Astrocyte (in vitro differentiated cells and primary cell): ENCODE data around the gene FMN1. TPM values are rescaled to one million over a fixed set of nuclear protein-coding genes. Genes with fewer than 3 reads are reported as not detected.

Source experiments
- DNase-seq: peaks from one replicate; pipeline ENCODE4 v3.0.0-alpha.2; 2010; ENCODE audit warnings: low read depth
- FAIRE-seq: peaks from 2 replicates; lab custom pipeline; 2011; peaks lifted over from hg19 to GRCh38; lab: Jason Lieb, UNC
- H2AFZ ChIP-seq: 2 replicates; pipeline ENCODE4 v1.6.0; 2012; ENCODE audit warnings: low read depth, low read length, inconsistent platforms
- H3K27ac ChIP-seq: 2 replicates; pipeline ENCODE4 v1.5.1; 2011; ENCODE audit warnings: low read depth, low read length, inconsistent platforms
- H3K27me3 ChIP-seq: 2 replicates; pipeline ENCODE4 v1.6.0; 2011; ENCODE audit warnings: low read length, inconsistent platforms; ENCODE audit not compliant: insufficient read depth
- H3K36me3 ChIP-seq: 2 replicates; pipeline ENCODE4 v1.5.1; 2011; ENCODE audit warnings: low read length, inconsistent platforms; ENCODE audit not compliant: insufficient read depth
- H3K4me1 ChIP-seq: 2 replicates; pipeline ENCODE4 v1.5.1; 2011; ENCODE audit warnings: low read length, inconsistent platforms; ENCODE audit not compliant: insufficient read depth
- H3K4me2 ChIP-seq: 2 replicates; pipeline ENCODE4 v1.6.0; 2012; ENCODE audit warnings: low read length, inconsistent platforms
- H3K4me3 ChIP-seq: 2 replicates; pipeline ENCODE4 v1.5.1; 2011; ENCODE audit warnings: low read depth, mild to moderate bottlenecking, low read length, inconsistent platforms; ENCODE audit not compliant: insufficient read depth
- H3K79me2 ChIP-seq: 2 replicates; pipeline ENCODE4 v1.6.0; 2012; ENCODE audit warnings: mild to moderate bottlenecking, low read length, inconsistent platforms; ENCODE audit not compliant: insufficient read depth
- H3K9ac ChIP-seq: 2 replicates; pipeline ENCODE4 v1.6.0; 2012; ENCODE audit warnings: mild to moderate bottlenecking, low read length, inconsistent platforms
- H3K9me3 ChIP-seq: 2 replicates; pipeline ENCODE4 v1.5.1; 2012; ENCODE audit warnings: low read depth, mild to moderate bottlenecking, low read length, inconsistent platforms; ENCODE audit not compliant: insufficient read depth
- H4K20me1 ChIP-seq: 2 replicates; pipeline ENCODE4 v1.6.0; 2012; ENCODE audit warnings: low read length, inconsistent platforms; ENCODE audit not compliant: insufficient read depth
- H3K27ac Mint-ChIP-seq: one replicate; pipeline ENCODE4 v1.8.0; 2021; ENCODE audit warnings: mild to moderate bottlenecking, mixed read lengths; ENCODE audit not compliant: unreplicated experiment
- H3K27me3 Mint-ChIP-seq: one replicate; pipeline ENCODE4 v1.8.0; 2021; ENCODE audit warnings: low read depth, mixed read lengths; ENCODE audit not compliant: unreplicated experiment
- H3K36me3 Mint-ChIP-seq: one replicate; pipeline ENCODE4 v1.8.0; 2021; ENCODE audit warnings: low read depth, mixed read lengths; ENCODE audit not compliant: unreplicated experiment
- H3K4me1 Mint-ChIP-seq: one replicate; pipeline ENCODE4 v1.8.0; 2021; ENCODE audit warnings: low read depth, mixed read lengths; ENCODE audit not compliant: unreplicated experiment
- H3K4me3 Mint-ChIP-seq: one replicate; pipeline ENCODE4 v1.8.0; 2021; ENCODE audit warnings: mild to moderate bottlenecking, moderate library complexity, mixed read lengths; ENCODE audit not compliant: unreplicated experiment
- H3K9me3 Mint-ChIP-seq: one replicate; pipeline ENCODE4 v1.8.0; 2021; ENCODE audit warnings: mild to moderate bottlenecking, mixed read lengths; ENCODE audit not compliant: unreplicated experiment
- CTCF ChIP-seq: IDR thresholded peaks from 2 replicates; pipeline ENCODE4 v1.5.1; 2011; ENCODE audit warnings: low read depth, mild to moderate bottlenecking, inconsistent platforms, low read length, moderate library complexity; ENCODE audit not compliant: insufficient read depth
- EZH2 ChIP-seq: IDR thresholded peaks from 2 replicates; pipeline ENCODE4 v1.6.1; 2012; ENCODE audit warnings: mild to moderate bottlenecking, low read length, inconsistent platforms; ENCODE audit not compliant: insufficient read depth
- total RNA-seq: library from RNA; stranded (reverse); gene quantifications from 2 replicates; pipeline ENCODE4 v1.2.1, GENCODE V29; 2021

FMN1 gene
- total RNA-seq, 1 donor from 2014 or later: 5.3 TPM

GRCh38 chr15:33011976-33012375 is 182.5 kb downstream of the FMN1 start:
- Histone ChIP-seq H3K4me1 (peaks cover 28% of the 10 kb centered on the region), H3K4me3 (no peak overlapping the region), H3K27ac (no peak overlapping the region), H3K79me2 (no peaks in the 10 kb centered on the region), H3K4me2 (no peak overlapping the region), H3K9me3 (no peaks in the 10 kb centered on the region), H2AFZ (no peak overlapping the region), H3K9ac (no peak overlapping the region), H4K20me1 (no peaks in the 10 kb centered on the region), H3K27me3 (no peaks in the 10 kb centered on the region), H3K36me3 (no peaks in the 10 kb centered on the region)
- Mint-ChIP-seq H3K36me3 (no peaks in the 10 kb centered on the region), H3K27ac (no peak overlapping the region), H3K4me3 (no peak overlapping the region), H3K27me3 (no peaks in the 10 kb centered on the region), H3K9me3 (peaks cover 2% of the 10 kb centered on the region), H3K4me1 (peaks cover 35% of the 10 kb centered on the region)
- DNase-seq (no peak), FAIRE-seq (peak; percentile 37)
- no peak for TF ChIP-seq EZH2
- TF ChIP-seq CTCF: no peak

- TF ChIP-seq CTCF (no peak), EZH2 (no peak)
- Histone ChIP-seq H3K9ac (no peak overlapping the region), H3K36me3 (no peaks in the 10 kb centered on the region), H3K79me2 (no peaks in the 10 kb centered on the region), H3K27ac (no peak overlapping the region), H2AFZ (no peak overlapping the region), H3K9me3 (no peaks in the 10 kb centered on the region), H3K4me3 (no peak overlapping the region), H3K4me1 (peaks cover 33% of the 10 kb centered on the region), H3K27me3 (no peaks in the 10 kb centered on the region), H3K4me2 (no peak overlapping the region), H4K20me1 (no peaks in the 10 kb centered on the region)
- Mint-ChIP-seq H3K9me3 (peaks cover 2% of the 10 kb centered on the region), H3K27me3 (no peaks in the 10 kb centered on the region), H3K36me3 (no peaks in the 10 kb centered on the region), H3K4me1 (peaks cover 50% of the 10 kb centered on the region), H3K4me3 (no peak overlapping the region), H3K27ac (no peak overlapping the region)
- FAIRE-seq (no peak), DNase-seq (no peak)
These were observed 184.9 kb downstream of the FMN1 start for GRCh38 chr15:33009603-33010002.

GRCh38 chr15:33009026-33009425 is 185.5 kb downstream of the FMN1 start:
- no peak for FAIRE-seq

More at GRCh38 chr15:33009026-33009425, 185.5 kb downstream of the FMN1 start:
- no peak overlapping the region for H2AFZ ChIP-seq
- H3K4me2 ChIP-seq: peak overlapping the region; percentile 65
- no peak overlapping the region for H3K4me3 ChIP-seq
- H3K4me1 ChIP-seq: peaks cover 30% of the 10 kb centered on the region
- no peaks in the 10 kb centered on the region for H3K36me3 ChIP-seq
- H3K27ac ChIP-seq: peak overlapping the region; percentile 65
- H3K4me1 Mint-ChIP-seq: peaks cover 50% of the 10 kb centered on the region
- peaks cover 5% of the 10 kb centered on the region for H3K9me3 Mint-ChIP-seq
- no peak for TF ChIP-seq EZH2
- TF ChIP-seq CTCF: no peak
- H3K4me3 Mint-ChIP-seq: no peak overlapping the region
- H3K9ac ChIP-seq: peak overlapping the region; percentile 64
- H3K27me3 Mint-ChIP-seq: no peaks in the 10 kb centered on the region
- H3K9me3 ChIP-seq: no peaks in the 10 kb centered on the region
- no peaks in the 10 kb centered on the region for H3K79me2 ChIP-seq
- H3K27ac Mint-ChIP-seq: peak overlapping the region; percentile 98
- H4K20me1 ChIP-seq: no peaks in the 10 kb centered on the region
- peaks cover 1% of the 10 kb centered on the region for H3K36me3 Mint-ChIP-seq
- DNase-seq: no peak
- no peaks in the 10 kb centered on the region for H3K27me3 ChIP-seq
